Stimulated activated effector memory CD8-positive, alpha-beta T cell treated with anti-CD3 and anti-CD28 coated beads, Interleukin-12 subunit alpha, Interleukin-12 subunit beta, amount 100 ng/mL, for 72 hours (primary cell): ENCODE measurements around the gene YPEL1.
"Not testable (repeated sequence)": the region's sequence is repeated elsewhere in the genome, so short reads cannot be mapped to it uniquely, and the experiment has no call there.

Experiments
- ATAC-seq: fragments of 150-1000 bp; cut with Tn5 transposase; 2 replicates; pipeline ENCODE4 v1.10.0; 2021
- DNase-seq, 2 donors: peaks; one replicate each; pipeline ENCODE4 v3.0.0; 2021 to 2022; ENCODE audit warnings: low spot score in 2 of 2
- H3K27ac Mint-ChIP-seq: one replicate; pipeline ENCODE4 v1.8.0; 2022; ENCODE audit warnings: mild to moderate bottlenecking, mixed read lengths
- H3K36me3 Mint-ChIP-seq: one replicate; pipeline ENCODE4 v1.8.0; 2022; ENCODE audit warnings: mild to moderate bottlenecking, mixed read lengths
- H3K4me1 Mint-ChIP-seq: one replicate; pipeline ENCODE4 v1.8.0; 2022; ENCODE audit warnings: mixed read lengths
- H3K4me3 Mint-ChIP-seq: one replicate; pipeline ENCODE4 v1.8.0; 2022; ENCODE audit warnings: mild to moderate bottlenecking, mixed read lengths
- H3K9me3 Mint-ChIP-seq: one replicate; pipeline ENCODE4 v1.8.0; 2022; ENCODE audit warnings: mixed read lengths

YPEL1 gene

GRCh38 chr22:21736084-21736642, 569 bp upstream of the YPEL1 start:
- Mint-ChIP-seq H3K4me3 (peak overlapping the region; percentile 77), H3K9me3 (no peaks in the 10 kb centered on the region), H3K36me3 (no peaks in the 10 kb centered on the region), H3K27ac (no peak overlapping the region), H3K4me1 (peaks cover 47% of the 10 kb centered on the region)
- DNase-seq (no peak), ATAC-seq (peak; percentile 31)

- H3K27ac Mint-ChIP-seq = peak overlapping the region; percentile 85
- peaks cover 47% of the 10 kb centered on the region for H3K4me1 Mint-ChIP-seq
- no peak for ATAC-seq
- no peak for DNase-seq
- H3K4me3 Mint-ChIP-seq = peak overlapping the region; percentile 77
- no peaks in the 10 kb centered on the region for H3K9me3 Mint-ChIP-seq
- no peaks in the 10 kb centered on the region for H3K36me3 Mint-ChIP-seq
Measured at GRCh38 chr22:21734540-21735199, 924 bp downstream of the YPEL1 start.

DNA sequence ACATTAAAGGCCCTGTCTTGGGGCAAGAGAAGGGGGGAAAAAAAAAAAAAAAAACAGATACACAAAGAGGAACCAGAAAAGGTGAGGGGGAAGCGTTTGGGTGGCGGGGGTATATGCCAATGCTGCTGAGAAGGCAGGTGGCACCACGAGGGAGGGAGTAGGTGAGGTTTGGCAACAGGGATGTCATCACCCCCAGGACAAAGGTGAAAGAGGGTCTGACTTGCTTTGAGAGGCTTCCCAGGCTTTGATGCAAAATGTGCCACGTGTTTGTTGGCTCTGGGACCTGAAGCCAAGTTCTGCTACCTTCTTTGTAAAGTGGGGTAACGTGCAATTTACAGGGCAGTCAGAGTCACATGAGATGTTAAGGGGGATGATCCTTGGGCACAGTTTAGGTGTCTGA, 4.1 kb downstream of the YPEL1 start:
- no peak for DNase-seq
- Mint-ChIP-seq H3K36me3 (no peaks in the 10 kb centered on the region), H3K9me3 (no peaks in the 10 kb centered on the region), H3K27ac (no peak overlapping the region), H3K4me1 (peaks cover 40% of the 10 kb centered on the region), H3K4me3 (no peak overlapping the region)
- ATAC-seq = no peak

DNA sequence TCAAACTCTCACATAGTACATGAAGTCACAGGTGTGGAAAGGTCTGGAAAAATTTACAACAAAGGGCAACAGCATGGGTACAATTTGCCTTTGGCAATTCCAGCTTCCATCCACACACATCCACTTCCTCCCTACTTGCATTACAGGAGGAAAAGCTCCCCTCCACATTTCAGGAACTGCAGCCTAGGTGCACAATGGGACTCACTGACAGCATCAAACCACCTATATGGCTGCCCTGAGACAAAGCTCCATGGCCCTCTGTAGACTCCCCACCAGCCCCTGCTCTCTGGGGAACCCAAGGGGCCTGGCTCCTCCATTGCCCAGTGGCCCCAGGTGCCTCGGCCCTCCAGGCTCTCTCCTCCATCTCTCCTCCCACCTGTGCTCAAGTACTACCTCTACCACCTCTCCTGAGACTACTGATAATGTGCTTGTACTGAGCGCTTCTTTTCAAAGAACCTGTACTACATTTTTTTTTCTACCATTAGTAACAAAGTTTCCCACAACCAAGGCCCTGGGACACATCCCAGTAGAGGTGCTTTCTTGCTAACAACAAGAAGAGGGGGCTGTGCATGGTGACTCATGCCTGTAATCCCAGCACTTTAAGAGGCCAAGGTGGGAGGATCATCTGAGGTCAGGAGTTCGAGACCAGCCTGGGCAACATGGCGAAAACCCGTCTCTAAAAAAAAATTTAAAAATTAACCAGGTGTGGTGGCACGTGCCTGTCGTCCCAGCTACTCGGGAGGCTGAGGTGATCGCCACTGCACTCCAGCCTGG, 4.9 kb downstream of the YPEL1 start:
- Mint-ChIP-seq H3K9me3 (no peaks in the 10 kb centered on the region), H3K4me1 (peaks cover 42% of the 10 kb centered on the region), H3K36me3 (no peaks in the 10 kb centered on the region), H3K4me3 (no peak overlapping the region), H3K27ac (no peak overlapping the region)
- no peak for DNase-seq
- ATAC-seq = no peak

DNA sequence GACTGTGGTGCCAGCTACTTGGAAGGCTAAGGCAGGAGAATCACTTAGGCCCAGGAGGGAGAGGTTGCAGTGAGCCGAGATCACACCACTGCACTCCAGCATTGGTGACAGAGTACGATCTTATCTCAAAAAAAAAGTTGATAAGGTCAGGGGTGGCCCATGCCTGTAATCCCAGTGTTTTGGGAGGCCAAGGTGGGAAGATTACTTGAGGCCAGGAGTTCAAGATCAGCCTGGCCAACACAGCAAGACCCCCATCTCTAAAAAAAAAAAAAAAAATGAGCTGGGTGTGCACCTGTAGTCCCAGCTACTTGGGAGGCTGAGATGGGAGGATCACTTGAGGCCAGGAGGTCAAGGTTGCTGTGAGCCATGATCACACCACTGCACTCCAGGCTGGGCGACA, 6.4 kb downstream of the YPEL1 start:
- ATAC-seq, H3K4me3 Mint-ChIP-seq, H3K36me3 Mint-ChIP-seq, H3K27ac Mint-ChIP-seq, DNase-seq, H3K9me3 Mint-ChIP-seq: not testable (repeated sequence)
- H3K4me1 Mint-ChIP-seq = peaks cover 31% of the 10 kb centered on the region

DNA sequence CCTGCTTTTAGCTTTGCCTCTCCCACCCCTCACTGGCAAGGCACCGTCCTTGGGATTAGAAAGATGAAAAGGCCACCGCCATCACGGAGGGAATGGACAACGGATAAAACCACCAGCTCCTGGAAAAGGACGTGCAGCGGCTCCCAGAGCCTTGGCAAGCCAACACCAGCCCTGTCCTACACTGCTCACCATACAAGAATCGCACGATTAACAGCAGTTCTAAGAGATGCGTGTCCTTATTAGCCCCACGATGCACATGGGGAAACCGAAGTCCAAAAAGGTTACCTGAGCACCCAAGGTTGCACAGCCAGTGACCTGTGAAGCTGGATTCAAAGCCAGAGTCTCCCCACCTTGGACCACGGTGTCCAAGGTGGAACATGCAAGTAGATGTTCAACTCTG, 7.3 kb downstream of the YPEL1 start:
- Mint-ChIP-seq H3K9me3 (no peaks in the 10 kb centered on the region), H3K4me1 (peaks cover 22% of the 10 kb centered on the region), H3K27ac (no peak overlapping the region), H3K36me3 (no peaks in the 10 kb centered on the region), H3K4me3 (no peak overlapping the region)
- ATAC-seq (no peak), DNase-seq (no peak)

DNA sequence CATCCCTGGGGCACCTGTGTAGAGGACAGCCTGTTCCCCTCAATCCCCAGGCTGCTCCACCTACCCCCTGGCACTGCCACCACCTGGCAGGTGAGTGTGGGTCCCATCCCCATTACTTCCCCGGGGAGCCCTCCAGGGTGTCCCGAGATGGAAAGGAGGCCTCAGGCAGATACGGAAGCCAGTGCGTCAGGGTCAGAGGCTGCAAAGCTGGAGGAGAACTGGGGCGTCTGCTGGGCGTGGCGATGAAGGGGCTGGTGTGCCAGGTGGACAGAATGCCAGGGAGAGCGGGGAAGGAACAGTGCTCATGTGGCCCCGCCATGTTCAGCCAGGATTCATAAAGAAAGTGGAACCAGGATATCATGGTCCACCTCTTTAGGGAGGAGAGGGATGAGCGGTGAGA, 7.8 kb downstream of the YPEL1 start:
- Mint-ChIP-seq H3K27ac (no peak overlapping the region), H3K9me3 (no peaks in the 10 kb centered on the region), H3K36me3 (no peaks in the 10 kb centered on the region), H3K4me3 (no peak overlapping the region), H3K4me1 (peaks cover 21% of the 10 kb centered on the region)
- DNase-seq = no peak
- no peak for ATAC-seq

DNA sequence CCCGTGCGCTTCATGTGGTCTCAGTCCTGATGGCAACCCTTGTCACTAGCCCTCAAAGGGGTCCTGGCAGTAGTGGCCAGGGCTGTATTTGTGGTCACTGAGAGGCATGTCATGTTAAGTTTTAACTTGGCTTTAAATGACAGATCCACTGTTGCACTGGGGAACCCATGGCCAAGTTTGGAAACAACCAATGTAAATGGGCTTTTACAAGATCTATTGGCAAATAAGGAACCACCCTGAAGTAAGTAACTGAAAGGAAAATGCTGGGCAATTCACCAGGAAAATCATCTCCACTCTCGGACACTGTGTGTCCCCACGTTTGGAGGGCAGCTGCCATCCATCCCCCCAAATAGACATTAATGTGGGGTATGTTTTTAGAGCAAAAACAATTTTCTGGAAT, 8.4 kb downstream of the YPEL1 start:
- no peak overlapping the region for H3K4me3 Mint-ChIP-seq
- H3K9me3 Mint-ChIP-seq = no peaks in the 10 kb centered on the region
- H3K36me3 Mint-ChIP-seq = no peaks in the 10 kb centered on the region
- peaks cover 21% of the 10 kb centered on the region for H3K4me1 Mint-ChIP-seq
- ATAC-seq (no peak), DNase-seq (no peak)
- peak overlapping the region; percentile 79 for H3K27ac Mint-ChIP-seq

DNA sequence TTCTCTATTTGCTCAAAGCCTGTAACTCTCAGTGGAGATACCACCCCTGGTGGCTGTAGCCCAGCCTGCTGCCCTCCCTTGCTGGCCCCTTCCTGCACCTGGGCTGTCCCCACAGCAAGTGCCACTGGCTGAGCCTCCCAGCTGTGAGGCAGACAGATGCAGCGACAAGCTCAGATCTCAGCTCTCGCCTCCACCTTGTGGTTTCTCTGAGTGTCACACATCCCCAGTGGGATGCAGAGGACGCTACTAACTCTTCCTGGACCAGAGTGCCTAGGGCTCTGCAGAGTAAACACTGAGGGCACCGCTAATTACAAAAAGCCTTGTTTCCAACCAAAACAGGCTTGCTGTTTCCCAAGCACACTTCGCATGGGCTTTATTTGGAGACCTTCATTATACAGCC, 8.9 kb downstream of the YPEL1 start:
- H3K4me3 Mint-ChIP-seq = no peak overlapping the region
- no peaks in the 10 kb centered on the region for H3K9me3 Mint-ChIP-seq
- peaks cover 21% of the 10 kb centered on the region for H3K4me1 Mint-ChIP-seq
- H3K27ac Mint-ChIP-seq = peak overlapping the region; percentile 79
- peak; percentile 95 for ATAC-seq
- no peaks in the 10 kb centered on the region for H3K36me3 Mint-ChIP-seq
- peak in 1 of 2 donors; percentile 64 for DNase-seq

DNA sequence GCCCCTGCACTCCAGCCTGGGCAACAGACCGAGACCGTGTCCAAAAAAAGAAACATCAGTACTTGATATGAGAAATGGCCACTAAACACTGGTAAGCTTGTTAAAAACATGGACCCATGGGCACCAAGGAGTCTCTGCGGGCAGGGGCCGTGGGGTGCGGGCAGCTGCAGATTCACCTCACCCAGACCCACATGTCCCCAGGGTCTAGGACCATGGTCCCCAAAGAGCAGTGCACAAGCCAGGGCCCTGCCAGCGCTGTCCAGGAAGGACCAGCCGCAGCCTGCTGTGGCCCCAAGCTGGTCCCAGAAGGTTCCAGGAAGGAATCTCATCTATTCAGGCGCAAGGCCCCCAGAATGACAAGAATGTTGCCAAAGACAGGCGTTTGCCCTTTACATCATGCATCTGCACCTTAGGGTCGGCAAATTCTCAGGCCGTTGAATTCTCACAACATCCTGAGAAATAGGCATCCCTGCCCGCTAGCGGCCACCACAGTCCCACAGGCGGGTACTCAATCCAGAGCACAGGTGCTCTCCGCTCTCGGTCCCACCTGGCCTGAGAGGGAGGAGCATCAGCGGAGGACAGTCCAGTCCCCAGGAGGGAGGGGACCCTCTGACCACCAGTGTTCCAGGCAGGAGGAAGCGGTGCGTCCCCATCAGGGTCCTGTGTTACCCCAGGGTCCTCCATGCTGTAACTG, 9.5 kb downstream of the YPEL1 start:
- ATAC-seq = no peak
- no peak for DNase-seq
- peaks cover 16% of the 10 kb centered on the region for H3K4me1 Mint-ChIP-seq
- no peak overlapping the region for H3K4me3 Mint-ChIP-seq
- peak overlapping the region; percentile 79 for H3K27ac Mint-ChIP-seq
- H3K9me3 Mint-ChIP-seq = no peaks in the 10 kb centered on the region
- H3K36me3 Mint-ChIP-seq = no peaks in the 10 kb centered on the region

- H3K9me3 Mint-ChIP-seq, H3K36me3 Mint-ChIP-seq, ATAC-seq, H3K27ac Mint-ChIP-seq, H3K4me3 Mint-ChIP-seq, DNase-seq: not testable (repeated sequence)
- H3K4me1 Mint-ChIP-seq = peaks cover 10% of the 10 kb centered on the region
Measured at GRCh38 chr22:21724496-21724895, 11.1 kb downstream of the YPEL1 start.

DNA sequence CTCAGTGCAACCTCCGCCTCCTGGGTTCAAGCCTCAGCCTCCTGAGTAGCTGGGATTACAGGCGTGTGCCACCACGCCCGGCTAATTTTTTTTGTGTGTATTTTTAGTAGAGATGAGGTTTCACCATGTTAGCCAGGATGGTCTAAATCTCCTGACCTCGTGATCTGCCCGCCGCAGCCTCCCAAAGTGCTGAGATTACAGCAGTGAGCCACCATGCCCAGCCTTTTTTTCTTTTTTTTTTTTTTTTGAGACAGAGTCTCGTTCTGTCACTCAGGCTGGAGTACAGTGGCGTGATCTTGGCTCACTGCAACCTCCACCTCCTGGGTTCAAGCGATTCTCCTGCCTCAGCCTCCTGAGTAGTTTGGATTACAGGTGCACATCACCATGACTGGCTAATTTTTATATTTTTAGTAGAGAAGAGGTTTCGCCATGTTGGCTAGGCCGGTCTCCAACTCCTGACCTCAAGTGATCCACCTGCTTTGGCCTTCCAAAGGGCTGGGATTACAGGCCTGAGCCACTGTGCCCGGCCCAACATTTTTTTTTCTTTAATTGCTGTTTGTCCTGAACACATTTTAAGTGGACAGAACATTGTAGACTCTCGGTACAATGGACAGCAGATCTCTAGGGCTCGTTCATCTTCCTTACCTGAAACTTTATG, 14.3 kb downstream of the YPEL1 start:
- not testable (repeated sequence) for ATAC-seq, DNase-seq, H3K9me3 Mint-ChIP-seq, H3K36me3 Mint-ChIP-seq, H3K4me3 Mint-ChIP-seq, H3K27ac Mint-ChIP-seq
- H3K4me1 Mint-ChIP-seq = peaks cover 19% of the 10 kb centered on the region

DNA sequence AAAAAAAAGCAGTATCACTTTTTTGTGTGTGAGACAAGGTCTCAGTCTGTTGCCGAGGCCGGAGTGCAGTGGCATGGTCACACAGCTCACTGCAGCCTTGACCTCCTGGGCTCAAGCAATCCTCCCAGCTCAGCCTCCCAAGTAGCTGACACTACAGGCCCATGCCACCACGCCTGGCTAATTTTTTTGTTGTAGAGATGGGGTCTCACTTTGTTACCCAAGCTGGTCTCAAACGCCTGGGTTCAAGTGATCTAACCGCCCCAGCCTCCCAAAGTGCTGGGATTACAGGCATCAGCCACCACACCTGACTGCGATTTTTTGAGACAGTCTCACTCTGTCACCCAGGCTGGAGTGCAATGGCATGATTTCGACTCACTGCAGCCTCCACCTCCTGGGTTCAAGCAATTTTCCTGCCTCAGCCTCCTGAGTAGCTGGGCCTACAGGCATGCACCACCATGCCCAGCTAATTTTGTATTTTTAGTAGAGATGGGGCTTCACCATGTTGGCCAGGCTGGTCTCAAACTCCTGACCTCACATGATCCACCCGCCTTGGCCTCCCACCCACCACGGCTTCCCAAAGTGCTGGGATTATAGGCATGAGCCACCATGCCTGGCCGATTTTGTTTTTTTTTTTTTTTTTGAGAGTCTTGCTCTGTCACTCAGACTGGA, 15.3 kb downstream of the YPEL1 start:
- H3K4me3 Mint-ChIP-seq, H3K36me3 Mint-ChIP-seq, H3K9me3 Mint-ChIP-seq, DNase-seq, H3K27ac Mint-ChIP-seq, ATAC-seq: not testable (repeated sequence)
- H3K4me1 Mint-ChIP-seq = peaks cover 19% of the 10 kb centered on the region

DNA sequence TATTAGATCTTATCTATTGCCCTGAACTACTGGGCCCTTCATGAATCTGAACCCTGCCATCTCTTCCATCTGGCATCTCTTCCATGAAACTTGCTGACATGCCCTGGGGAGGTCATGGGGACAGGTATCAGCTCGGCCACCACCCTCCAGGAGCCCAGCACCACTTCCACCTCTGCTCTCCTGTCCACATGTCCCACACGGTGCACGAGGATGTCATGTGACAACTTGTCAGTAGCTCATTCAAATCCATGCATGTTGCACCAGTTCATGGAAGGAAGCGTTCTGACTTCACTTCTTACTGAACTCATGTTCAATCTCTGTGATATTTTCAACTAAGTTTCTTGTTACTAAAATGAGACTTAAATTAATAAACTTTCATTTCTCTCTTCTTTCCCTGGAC, 16.6 kb downstream of the YPEL1 start:
- Mint-ChIP-seq H3K27ac (no peak overlapping the region), H3K9me3 (no peaks in the 10 kb centered on the region), H3K4me1 (peaks cover 19% of the 10 kb centered on the region), H3K36me3 (no peaks in the 10 kb centered on the region), H3K4me3 (peak overlapping the region; percentile 10)
- ATAC-seq (peak; percentile 62), DNase-seq (no peak)

- Mint-ChIP-seq H3K4me3 (peak overlapping the region; percentile 10), H3K9me3 (no peaks in the 10 kb centered on the region), H3K27ac (no peak overlapping the region), H3K4me1 (peaks cover 22% of the 10 kb centered on the region), H3K36me3 (no peaks in the 10 kb centered on the region)
- ATAC-seq (no peak), DNase-seq (no peak)
Measured at GRCh38 chr22:21718499-21718898, 17.1 kb downstream of the YPEL1 start.
